SU-DHL-6 (cell line): ENCODE data around the gene MYOD1.

Experiments
- H2AFZ ChIP-seq: fragments of 200-600 bp; sonication (generic); 2 replicates; pipeline ENCODE4 v1.6.1; 2014; ENCODE audit warnings: low read depth, mild to moderate bottlenecking, moderate library complexity, mixed read lengths, antibody characterized with exemption, low read length; ENCODE audit not compliant: severe bottlenecking
- H3F3A ChIP-seq: fragments of 200-600 bp; shearing (Covaris generic); 2 replicates; pipeline ENCODE4 v1.6.0; 2016; ENCODE audit warnings: antibody characterized with exemption, mild to moderate bottlenecking; ENCODE audit not compliant: insufficient read depth
- H3K27ac ChIP-seq: fragments of 200-600 bp; sonication (generic); 2 replicates; pipeline ENCODE4 v1.5.1; 2016; ENCODE audit warnings: low read depth, mild to moderate bottlenecking, low read length, moderate library complexity, mixed read lengths
- H3K27me3 ChIP-seq: fragments of 200-600 bp; sonication (generic), shearing (Covaris generic); 2 replicates; pipeline ENCODE4 v1.6.0; 2014; ENCODE audit warnings: mild to moderate bottlenecking, low read length
- H3K36me3 ChIP-seq: fragments of 200-600 bp; sonication (generic); 2 replicates; pipeline ENCODE4 v1.6.1; 2014; ENCODE audit warnings: mild to moderate bottlenecking, low read length, mixed read lengths
- H3K4me2 ChIP-seq: fragments of 300-600, 200-600 bp; shearing (Covaris generic), sonication (generic); 2 replicates; pipeline ENCODE4 v1.6.0; 2014; ENCODE audit warnings: low read length, low read depth, mild to moderate bottlenecking; ENCODE audit not compliant: poor library complexity, severe bottlenecking
- H3K4me3 ChIP-seq: fragments of 200-600 bp; sonication (generic); 2 replicates; pipeline ENCODE4 v1.5.1; 2014; ENCODE audit warnings: antibody characterized with exemption, low read length, mild to moderate bottlenecking, mixed read lengths; ENCODE audit not compliant: insufficient read depth, poor library complexity, severe bottlenecking
- H3K79me2 ChIP-seq: fragments of 200-600 bp; sonication (generic); 2 replicates; pipeline ENCODE4 v1.6.1; 2014; ENCODE audit warnings: mild to moderate bottlenecking, low read length, moderate library complexity; ENCODE audit not compliant: insufficient read depth
- H3K9ac ChIP-seq: fragments of 200-600 bp; sonication (generic); 2 replicates; pipeline ENCODE4 v1.7.0; 2014; ENCODE audit warnings: mild to moderate bottlenecking, low read length
- H3K9me2 ChIP-seq: fragments of 200-600 bp; sonication (generic); replicated peaks from 2 replicates; pipeline ENCODE4 v1.6.1; 2014; ENCODE audit warnings: low read length; ENCODE audit not compliant: insufficient read depth
- H3K9me3 ChIP-seq: fragments of 200-600 bp; sonication (generic); 2 replicates; pipeline ENCODE4 v1.6.1; 2014; ENCODE audit warnings: low read length, mixed read lengths; ENCODE audit not compliant: insufficient read depth
- H4K20me1 ChIP-seq: fragments of 200-600 bp; sonication (generic); 2 replicates; pipeline ENCODE4 v1.6.1; 2014; ENCODE audit warnings: low read depth, mild to moderate bottlenecking, antibody characterized with exemption, low read length, moderate library complexity, mixed read lengths
- CTCF ChIP-seq: fragments of 200-600 bp; sonication (generic); IDR thresholded peaks from one replicate; pipeline ENCODE4 v1.5.1; 2017; ENCODE audit warnings: antibody characterized with exemption, mild to moderate bottlenecking, low read length, moderate library complexity; ENCODE audit not compliant: insufficient read depth, poor library complexity, severe bottlenecking
- EZH2phosphoT487 ChIP-seq: fragments of 200-600 bp; sonication (generic), shearing (Covaris generic); conservative IDR thresholded peaks from 2 replicates; pipeline ENCODE4 v1.6.1; 2018; ENCODE audit warnings: mild to moderate bottlenecking, antibody characterized with exemption, low read length, moderate library complexity, mixed read lengths

Gene MYOD1

GRCh38 chr11:17769218-17769617 lies 49.8 kb downstream of the MYOD1 start:
- Histone ChIP-seq H3K9me2 (no peaks in the 10 kb centered on the region), H3K27ac (no peak overlapping the region), H3K4me3 (no peak overlapping the region), H3K9me3 (no peaks in the 10 kb centered on the region), H3K9ac (no peak overlapping the region), H3K27me3 (no peaks in the 10 kb centered on the region), H3K79me2 (no peaks in the 10 kb centered on the region), H4K20me1 (no peaks in the 10 kb centered on the region), H2AFZ (no peak overlapping the region), H3K4me2 (no peak overlapping the region), H3F3A (no peaks in the 10 kb centered on the region), H3K36me3 (no peaks in the 10 kb centered on the region)
- TF ChIP-seq CTCF (no peak), EZH2phosphoT487 (no peak)

GRCh38 chr11:17770048-17770652 lies 50.8 kb downstream of the MYOD1 start:
- H3K9me2 ChIP-seq = no peaks in the 10 kb centered on the region
- TF ChIP-seq CTCF (peak; percentile 46), EZH2phosphoT487 (no peak)
- no peak overlapping the region for H3K4me2 ChIP-seq
- H3K9ac ChIP-seq = no peak overlapping the region
- H3K27ac ChIP-seq = no peak overlapping the region
- H3K27me3 ChIP-seq = no peaks in the 10 kb centered on the region
- no peaks in the 10 kb centered on the region for H3K36me3 ChIP-seq
- no peak overlapping the region for H2AFZ ChIP-seq
- H3K79me2 ChIP-seq = no peaks in the 10 kb centered on the region
- H3K9me3 ChIP-seq = no peaks in the 10 kb centered on the region
- no peaks in the 10 kb centered on the region for H4K20me1 ChIP-seq
- no peak overlapping the region for H3K4me3 ChIP-seq
- no peaks in the 10 kb centered on the region for H3F3A ChIP-seq

- TF ChIP-seq CTCF = no peak
- no peak for TF ChIP-seq EZH2phosphoT487
- no peaks in the 10 kb centered on the region for H3F3A ChIP-seq
- H4K20me1 ChIP-seq = no peaks in the 10 kb centered on the region
- H3K9ac ChIP-seq = no peak overlapping the region
- H3K36me3 ChIP-seq = no peaks in the 10 kb centered on the region
- no peak overlapping the region for H3K4me3 ChIP-seq
- no peaks in the 10 kb centered on the region for H3K79me2 ChIP-seq
- no peak overlapping the region for H3K4me2 ChIP-seq
- no peaks in the 10 kb centered on the region for H3K27me3 ChIP-seq
- H3K9me2 ChIP-seq = no peaks in the 10 kb centered on the region
- H2AFZ ChIP-seq = no peak overlapping the region
- no peak overlapping the region for H3K27ac ChIP-seq
- H3K9me3 ChIP-seq = no peaks in the 10 kb centered on the region
Observed at GRCh38 chr11:17770917-17771316, 51.5 kb downstream of the MYOD1 start.
